Measurements from ENCODE around the gene KLK1. TPM values are rescaled to one million over a fixed set of nuclear protein-coding genes. Genes with fewer than 3 reads are reported as not detected.

KLK1 gene
- total RNA-seq, 1 donor from 2014 or later: 1.7 TPM

- H3K9me3 ChIP-seq: no peaks in the 10 kb centered on the region
- peaks cover 10% of the 10 kb centered on the region for H3K27me3 ChIP-seq
- no peak overlapping the region for H3K4me3 ChIP-seq
- H3K4me1 ChIP-seq: peaks cover 4% of the 10 kb centered on the region
- H3K27ac ChIP-seq: no peak overlapping the region
- DNase-seq (no peak), ATAC-seq (no peak)
- H3K36me3 ChIP-seq: no peaks in the 10 kb centered on the region
- TF ChIP-seq CTCF (IDR thresholded peaks at IDR 0.05): no peak
- intact Hi-C loops (cut with DNase I): no loop called here
Measured at GRCh38 chr19:50808856-50809255, 14.7 kb downstream of the KLK1 start.

- DNase-seq (peak; percentile 99), ATAC-seq (peak; percentile 99)
- Histone ChIP-seq H3K27me3 (no peaks in the 10 kb centered on the region), H3K4me1 (peaks cover 17% of the 10 kb centered on the region), H3K27ac (peak overlapping the region; percentile 96), H3K9me3 (no peaks in the 10 kb centered on the region), H3K4me3 (peak overlapping the region; percentile 70), H3K36me3 (peaks cover 13% of the 10 kb centered on the region)
- TF ChIP-seq CTCF (IDR thresholded peaks at IDR 0.05): no peak
- intact Hi-C loops (cut with DNase I): no loop called here
Measured at GRCh38 chr19:50804420-50805272, 18.9 kb downstream of the KLK1 start.

- peak overlapping the region; percentile 70 for H3K4me3 ChIP-seq
- H3K9me3 ChIP-seq: no peaks in the 10 kb centered on the region
- no peaks in the 10 kb centered on the region for H3K27me3 ChIP-seq
- peak overlapping the region; percentile 96 for H3K27ac ChIP-seq
- intact Hi-C loops (cut with DNase I): no loop called here
- H3K4me1 ChIP-seq: peaks cover 17% of the 10 kb centered on the region
- DNase-seq: no peak
- no peak for TF ChIP-seq CTCF (IDR thresholded peaks at IDR 0.05)
- peak; percentile 0 for ATAC-seq
- peaks cover 14% of the 10 kb centered on the region for H3K36me3 ChIP-seq
Measured at GRCh38 chr19:50803633-50804419, 19.8 kb downstream of the KLK1 start.

- intact Hi-C loops (cut with DNase I): no loop called here
- no peak overlapping the region for H3K27ac ChIP-seq
- DNase-seq: no peak
- TF ChIP-seq CTCF (IDR thresholded peaks at IDR 0.05): no peak
- H3K4me3 ChIP-seq: no peak overlapping the region
- H3K4me1 ChIP-seq: peaks cover 17% of the 10 kb centered on the region
- no peaks in the 10 kb centered on the region for H3K27me3 ChIP-seq
- ATAC-seq: no peak
- no peaks in the 10 kb centered on the region for H3K9me3 ChIP-seq
- H3K36me3 ChIP-seq: peaks cover 31% of the 10 kb centered on the region
Measured at GRCh38 chr19:50801107-50801506, 22.5 kb downstream of the KLK1 start.

GRCh38 chr19:50799547-50799851, 24.1 kb downstream of the KLK1 start:
- Histone ChIP-seq H3K36me3 (peaks cover 31% of the 10 kb centered on the region), H3K9me3 (no peaks in the 10 kb centered on the region), H3K27ac (no peak overlapping the region), H3K27me3 (no peaks in the 10 kb centered on the region), H3K4me1 (peaks cover 13% of the 10 kb centered on the region), H3K4me3 (no peak overlapping the region)
- intact Hi-C loops (cut with DNase I): no loop called here
- no peak for DNase-seq
- no peak for ATAC-seq
- TF ChIP-seq CTCF (IDR thresholded peaks at IDR 0.05): no peak
